T-helper 2 cell treated with Interferon-gamma antibody and Interleukin-4, amounts not matched to agents 100 ng/mL and 5 ng/mL, for 36 hours (primary cell): ENCODE data around the gene PRICKLE3. TPM values are rescaled to one million over a fixed set of nuclear protein-coding genes. Genes with fewer than 3 reads are reported as not detected.

ENCODE experiments used
- total RNA-seq: library from RNA; stranded (reverse); gene quantifications from 2 replicates; pipeline ENCODE4 v1.2.3, GENCODE V29; 2022

Gene PRICKLE3
- total RNA-seq, 1 donor from 2014 or later = 12.7 TPM

Other genes starting within 250 kb of the PRICKLE3 start
- 50.2 and 50.9 TPM in 2 replicates for gene OTUD5, start 228.8 kb downstream of the PRICKLE3 start, total RNA-seq
- 3.4 and 4.0 TPM in 2 replicates for gene KCND1, start 214.5 kb downstream of the PRICKLE3 start, total RNA-seq
- gene GRIPAP1, start 184.1 kb downstream of the PRICKLE3 start, total RNA-seq = 85.6 and 94.5 TPM in 2 replicates
- 27.2 and 29.3 TPM in 2 replicates for gene TFE3, start 143.0 kb downstream of the PRICKLE3 start, total RNA-seq
- 7.1 and 8.7 TPM in 2 replicates for gene CCDC120, start 127.4 kb downstream of the PRICKLE3 start, total RNA-seq
- gene PRAF2, start 112.4 kb downstream of the PRICKLE3 start, total RNA-seq = 15.6 and 19.0 TPM in 2 replicates
- 49.0 and 51.4 TPM in 2 replicates for gene WDR45, start 106.5 kb downstream of the PRICKLE3 start, total RNA-seq
- 28.0 and 28.2 TPM in 2 replicates for gene GPKOW, start 62.6 kb downstream of the PRICKLE3 start, total RNA-seq
- gene MAGIX, start 23.6 kb downstream of the PRICKLE3 start, total RNA-seq = 1.8 and 2.3 TPM in 2 replicates
- 143 TPM in 2 replicates for gene PLP2, start 14.5 kb downstream of the PRICKLE3 start, total RNA-seq
- gene SYP, start 13.8 kb upstream of the PRICKLE3 start, total RNA-seq = 0.95 and 1.3 TPM in 2 replicates
- gene CACNA1F, start 47.0 kb upstream of the PRICKLE3 start, total RNA-seq = 0.14 and 0.36 TPM in 2 replicates
- gene CCDC22, start 49.1 kb upstream of the PRICKLE3 start, total RNA-seq = 29.3 and 30.4 TPM in 2 replicates
- 13.8 and 14.8 TPM in 2 replicates for gene FOXP3, start 78.3 kb upstream of the PRICKLE3 start, total RNA-seq
- 14.8 and 16.1 TPM in 2 replicates for gene PPP1R3F, start 83.4 kb upstream of the PRICKLE3 start, total RNA-seq
- gene GAGE10, start 117.3 kb upstream of the PRICKLE3 start, total RNA-seq = not detected in 2 replicates
- gene GAGE12J, start 135.7 kb upstream of the PRICKLE3 start, total RNA-seq = not detected in 2 replicates
- not detected in 2 replicates for gene GAGE13, start 145.2 kb upstream of the PRICKLE3 start, total RNA-seq